Activated CD8-positive, alpha-beta memory T cell treated with anti-CD3 and anti-CD28 coated beads, Interleukin-2, amount 10 ng/mL, durations not matched to agents 7 days and 5 days (primary cell): ENCODE data around the gene RHPN2. TPM values are rescaled to one million over a fixed set of nuclear protein-coding genes. Genes with fewer than 3 reads are reported as not detected.
"Not testable (repeated sequence)": the region's sequence is repeated elsewhere in the genome, so short reads cannot be mapped to it uniquely, and the experiment has no call there.

Experiments used
- ATAC-seq: fragments of 150-1000 bp; cut with Tn5 transposase; one replicate; pipeline ENCODE4 v1.10.0; 2021; ENCODE audit warnings: moderate library complexity
- CTCF ChIA-PET: fragments of 350-600 bp; sonication (Branson Sonifier 250); formaldehyde crosslinking; loops from one replicate; lab custom pipeline; 2021; ENCODE audit warnings: antibody characterized with exemption; lab: Charles Lee
- DNase-seq: peaks from one replicate; pipeline ENCODE4 v3.0.0-alpha.2; 2020
- H3K27ac Mint-ChIP-seq: one replicate; pipeline ENCODE4 v1.8.0; 2021; ENCODE audit warnings: mild to moderate bottlenecking, mixed read lengths
- H3K27me3 Mint-ChIP-seq: one replicate; pipeline ENCODE4 v1.8.0; 2021; ENCODE audit warnings: mixed read lengths
- H3K36me3 Mint-ChIP-seq: one replicate; pipeline ENCODE4 v1.8.0; 2021; ENCODE audit warnings: mild to moderate bottlenecking, mixed read lengths
- H3K4me1 Mint-ChIP-seq: one replicate; pipeline ENCODE4 v1.8.0; 2021; ENCODE audit warnings: mixed read lengths
- H3K4me3 Mint-ChIP-seq: one replicate; pipeline ENCODE4 v1.8.0; 2021; ENCODE audit warnings: mild to moderate bottlenecking, moderate library complexity, mixed read lengths
- H3K9me3 Mint-ChIP-seq: one replicate; pipeline ENCODE4 v1.8.0; 2022; ENCODE audit warnings: low read depth, mixed read lengths
- total RNA-seq, 2 experiments: library from RNA; stranded (reverse); gene quantifications; one replicate each; pipeline ENCODE4 v1.2.3, GENCODE V29; 2021

The RHPN2 gene
- total RNA-seq, 2 experiments from 2014 or later, result 1.3 to 2.4 TPM

GRCh38 chr19:33000510-33000909, 64.2 kb downstream of the RHPN2 start:
- Mint-ChIP-seq H3K27ac (peak overlapping the region; percentile 63), H3K4me1 (peaks cover 15% of the 10 kb centered on the region), H3K9me3 (no peaks in the 10 kb centered on the region), H3K36me3 (no peaks in the 10 kb centered on the region), H3K27me3 (no peaks in the 10 kb centered on the region), H3K4me3 (peak overlapping the region; percentile 6)
- ATAC-seq, result peak; percentile 86
- CTCF ChIA-PET, result interaction anchor here (1.2 to 3.2 kb wide), 2 partner anchors 25 to 27 kb away, joined by 4 to 8 read pairs; no protein-coding TSS in a partner anchor
- peak; percentile 77 for DNase-seq

- Mint-ChIP-seq H3K4me1 (peaks cover 15% of the 10 kb centered on the region), H3K27ac (no peak overlapping the region), H3K27me3 (no peaks in the 10 kb centered on the region), H3K36me3 (no peaks in the 10 kb centered on the region), H3K9me3 (no peaks in the 10 kb centered on the region), H3K4me3 (no peak overlapping the region)
- ATAC-seq (no peak), DNase-seq (no peak)
- CTCF ChIA-PET, result no interaction called here
These were observed 66.0 kb downstream of the RHPN2 start for GRCh38 chr19:32998722-32999121.

- CTCF ChIA-PET, result no interaction called here
- Mint-ChIP-seq H3K27me3 (no peaks in the 10 kb centered on the region), H3K4me1 (peaks cover 15% of the 10 kb centered on the region), H3K4me3 (no peak overlapping the region), H3K27ac (peak overlapping the region; percentile 5), H3K9me3 (no peaks in the 10 kb centered on the region), H3K36me3 (no peaks in the 10 kb centered on the region)
- DNase-seq, result no peak
- no peak for ATAC-seq
These were observed 66.9 kb downstream of the RHPN2 start for GRCh38 chr19:32997716-32998355.

GRCh38 chr19:32997061-32997464, 67.6 kb downstream of the RHPN2 start:
- ATAC-seq, DNase-seq, H3K27ac Mint-ChIP-seq, CTCF ChIA-PET, H3K9me3 Mint-ChIP-seq, H3K4me3 Mint-ChIP-seq, H3K36me3 Mint-ChIP-seq, H3K27me3 Mint-ChIP-seq: not testable (repeated sequence)
- H3K4me1 Mint-ChIP-seq, result peaks cover 15% of the 10 kb centered on the region

- CTCF ChIA-PET, H3K4me3 Mint-ChIP-seq, H3K9me3 Mint-ChIP-seq, H3K36me3 Mint-ChIP-seq, ATAC-seq, H3K27ac Mint-ChIP-seq, H3K27me3 Mint-ChIP-seq, DNase-seq: not testable (repeated sequence)
- peaks cover 15% of the 10 kb centered on the region for H3K4me1 Mint-ChIP-seq
These were observed 68.7 kb downstream of the RHPN2 start for GRCh38 chr19:32995966-32996365.

- Mint-ChIP-seq H3K4me3 (no peak overlapping the region), H3K9me3 (no peaks in the 10 kb centered on the region), H3K36me3 (no peaks in the 10 kb centered on the region), H3K4me1 (no peaks in the 10 kb centered on the region), H3K27ac (no peak overlapping the region), H3K27me3 (no peaks in the 10 kb centered on the region)
- DNase-seq (no peak), ATAC-seq (no peak)
- CTCF ChIA-PET, result no interaction called here
These were observed 76.0 kb downstream of the RHPN2 start for GRCh38 chr19:32988724-32989123.

GRCh38 chr19:32988254-32988653, 76.4 kb downstream of the RHPN2 start:
- H3K27me3 Mint-ChIP-seq, ATAC-seq, H3K27ac Mint-ChIP-seq, H3K4me3 Mint-ChIP-seq, CTCF ChIA-PET, H3K36me3 Mint-ChIP-seq, H3K4me1 Mint-ChIP-seq, DNase-seq, H3K9me3 Mint-ChIP-seq: not testable (repeated sequence)

GRCh38 chr19:32982488-32982887, 82.2 kb downstream of the RHPN2 start:
- H3K9me3 Mint-ChIP-seq, H3K4me3 Mint-ChIP-seq, CTCF ChIA-PET: not testable (repeated sequence)

GRCh38 chr19:32979807-32980206, 84.9 kb downstream of the RHPN2 start:
- H3K27ac Mint-ChIP-seq, DNase-seq, CTCF ChIA-PET, H3K4me3 Mint-ChIP-seq, ATAC-seq, H3K4me1 Mint-ChIP-seq, H3K27me3 Mint-ChIP-seq, H3K36me3 Mint-ChIP-seq, H3K9me3 Mint-ChIP-seq: not testable (repeated sequence)

More at GRCh38 chr19:32982488-32982887, 82.2 kb downstream of the RHPN2 start:
- not testable (repeated sequence) for H3K4me1 Mint-ChIP-seq, DNase-seq, ATAC-seq, H3K27ac Mint-ChIP-seq, H3K36me3 Mint-ChIP-seq, H3K27me3 Mint-ChIP-seq

GRCh38 chr19:32977813-32978212, 86.9 kb downstream of the RHPN2 start:
- CTCF ChIA-PET, result interaction anchor here (1.3 to 3.7 kb wide), 4 partner anchors 135 to 147 kb away, joined by 3 to 32 read pairs (median 12); no protein-coding TSS in a partner anchor
- H3K27me3 Mint-ChIP-seq, H3K27ac Mint-ChIP-seq, DNase-seq, H3K9me3 Mint-ChIP-seq, H3K4me3 Mint-ChIP-seq, H3K36me3 Mint-ChIP-seq, ATAC-seq: not testable (repeated sequence)
- peaks cover 10% of the 10 kb centered on the region for H3K4me1 Mint-ChIP-seq

GRCh38 chr19:32977280-32977679, 87.4 kb downstream of the RHPN2 start:
- H3K27ac Mint-ChIP-seq, result no peak overlapping the region
- no peak for ATAC-seq
- H3K27me3 Mint-ChIP-seq, result no peaks in the 10 kb centered on the region
- no peak for DNase-seq
- H3K36me3 Mint-ChIP-seq, result peaks cover 4% of the 10 kb centered on the region
- peaks cover 12% of the 10 kb centered on the region for H3K4me1 Mint-ChIP-seq
- no peak overlapping the region for H3K4me3 Mint-ChIP-seq
- CTCF ChIA-PET, result interaction anchor here (1.6 to 3.7 kb wide), 6 partner anchors 96 to 200 kb away, joined by 4 to 32 read pairs (median 10); no protein-coding TSS in a partner anchor
- H3K9me3 Mint-ChIP-seq, result no peaks in the 10 kb centered on the region

GRCh38 chr19:32976223-32976805, 88.4 kb downstream of the RHPN2 start:
- Mint-ChIP-seq H3K4me3 (no peak overlapping the region), H3K9me3 (no peaks in the 10 kb centered on the region), H3K4me1 (peaks cover 20% of the 10 kb centered on the region), H3K36me3 (peaks cover 4% of the 10 kb centered on the region), H3K27ac (peak overlapping the region; percentile 28), H3K27me3 (no peaks in the 10 kb centered on the region)
- CTCF ChIA-PET, result interaction anchor here (0.8 to 3.7 kb wide), 20 partner anchors 12 to 283 kb away, joined by 3 to 32 read pairs (median 4); no protein-coding TSS in a partner anchor
- ATAC-seq, result no peak
- peak; percentile 84 for DNase-seq

- Mint-ChIP-seq H3K9me3 (no peaks in the 10 kb centered on the region), H3K4me3 (peak within 1 kb of the TSS; percentile 99), H3K36me3 (peaks cover 5% of the 10 kb centered on the region), H3K27me3 (no peaks in the 10 kb centered on the region), H3K27ac (peak within 1 kb of the TSS; percentile 93), H3K4me1 (peaks cover 29% of the 10 kb centered on the region)
- CTCF ChIA-PET, result interaction anchor here (0.6 to 1.6 kb wide), 7 partner anchors 16 to 435 kb away, joined by 3 to 4 read pairs (median 3); no protein-coding TSS in a partner anchor
- DNase-seq (peak; percentile 99), ATAC-seq (peak; percentile 98)
These were observed 92.8 kb downstream of the RHPN2 start, which contains the start of the genes CEP89 and FAAP24 for GRCh38 chr19:32971715-32972540. CEP89 (minus strand) TSS chr19:32971958; CDS start chr19:32971874, 84 bp downstream. FAAP24 (plus strand) TSS chr19:32972242; CDS start chr19:32973197, 955 bp downstream.
